GM12878 (cell line): Measurements from ENCODE around the gene PRR16.

Experiments used
- ATF2 ChIP-seq: IDR thresholded peaks from 2 replicates; pipeline ENCODE4 v1.6.1; 2012; ENCODE audit warnings: low read length, inconsistent platforms
- CTCF ChIP-seq, 3 experiments: IDR thresholded peaks in 2 of 3; conservative IDR thresholded peaks in 1 of 3; 2 replicates each; pipeline ENCODE4 v1.5.1; 2011; ENCODE audit warnings: low read depth in 3 of 3, low read length in 3 of 3, mild to moderate bottlenecking in 3 of 3, control low read depth in 2 of 3, moderate library complexity in 2 of 3, inconsistent platforms in 1 of 3, mixed read lengths in 1 of 3; ENCODE audit not compliant: control insufficient read depth in 2 of 3, insufficient read depth in 1 of 3; ENCODE audit errors: extremely low read depth in 1 of 3
- MAX ChIP-seq: IDR thresholded peaks from 2 replicates; pipeline ENCODE4 v1.6.1; 2012; ENCODE audit warnings: low read depth, low read length, improper control_type of control experiment
- SREBF1 ChIP-seq: IDR thresholded peaks from 2 replicates; pipeline ENCODE4 v1.6.1; 2012; ENCODE audit warnings: mild to moderate bottlenecking, low read length
- TAF1 ChIP-seq: IDR thresholded peaks from 2 replicates; pipeline ENCODE4 v1.6.1; 2011; ENCODE audit warnings: mild to moderate bottlenecking, low read depth, low read length, borderline replicate concordance
- USF1 ChIP-seq: IDR thresholded peaks from 2 replicates; pipeline ENCODE4 v1.6.1; 2011; ENCODE audit warnings: borderline replicate concordance, low read depth, mild to moderate bottlenecking, moderate library complexity, mixed read lengths, low read length; ENCODE audit not compliant: insufficient read depth; ENCODE audit errors: extremely low read length
- USF2 ChIP-seq: IDR thresholded peaks from 2 replicates; pipeline ENCODE4 v1.6.1; 2011; ENCODE audit warnings: low read depth, low read length, improper control_type of control experiment, borderline replicate concordance
- YY1 ChIP-seq: IDR thresholded peaks from 2 replicates; pipeline ENCODE4 v1.6.1; 2011; ENCODE audit warnings: low read depth, mild to moderate bottlenecking, low read length

- TF ChIP-seq ATF2 (no peak), TAF1 (no peak), MAX (no peak), USF2 (no peak), YY1 (no peak), CTCF (IDR thresholded peaks at IDR 0.05 in 2 of 3, conservative IDR thresholded peaks at IDR 0.05 in 1 of 3; ENCODE audit: control insufficient read depth in 2 of 3, extremely low read depth in 1 of 3, insufficient read depth in 1 of 3, low read depth in 3 of 3, low read length in 3 of 3) (no peak), SREBF1 (no peak), USF1 (no peak)
Observed at GRCh38 chr5:120432861-120433260, 31.2 kb upstream of the PRR16 start.
